AG09309 (cell line): ENCODE measurements around the gene GNAS.

Experiments
- DNase-seq: peaks from one replicate; pipeline ENCODE4 v3.0.0-alpha.2; 2010; ENCODE audit warnings: low read depth
- H3K4me3 ChIP-seq: 2 replicates; pipeline ENCODE4 v1.5.1; 2011; ENCODE audit warnings: mild to moderate bottlenecking, low read depth, low read length, moderate library complexity; ENCODE audit not compliant: control insufficient read depth
- TF ChIP-seq, protein P1 (sequence below): IDR thresholded peaks from 2 replicates; pipeline ENCODE4 v1.5.1; 2011; ENCODE audit warnings: mild to moderate bottlenecking, low read depth, low read length, inconsistent platforms; ENCODE audit not compliant: insufficient read depth, control insufficient read depth; ENCODE audit errors: missing control alignments

The GNAS gene

GRCh38 chr20:58893355-58894120 is 41.0 kb downstream of the GNAS start:
- peak overlapping the region; percentile 94 for H3K4me3 ChIP-seq
- no peak for DNase-seq
- TF ChIP-seq, protein P1, sequence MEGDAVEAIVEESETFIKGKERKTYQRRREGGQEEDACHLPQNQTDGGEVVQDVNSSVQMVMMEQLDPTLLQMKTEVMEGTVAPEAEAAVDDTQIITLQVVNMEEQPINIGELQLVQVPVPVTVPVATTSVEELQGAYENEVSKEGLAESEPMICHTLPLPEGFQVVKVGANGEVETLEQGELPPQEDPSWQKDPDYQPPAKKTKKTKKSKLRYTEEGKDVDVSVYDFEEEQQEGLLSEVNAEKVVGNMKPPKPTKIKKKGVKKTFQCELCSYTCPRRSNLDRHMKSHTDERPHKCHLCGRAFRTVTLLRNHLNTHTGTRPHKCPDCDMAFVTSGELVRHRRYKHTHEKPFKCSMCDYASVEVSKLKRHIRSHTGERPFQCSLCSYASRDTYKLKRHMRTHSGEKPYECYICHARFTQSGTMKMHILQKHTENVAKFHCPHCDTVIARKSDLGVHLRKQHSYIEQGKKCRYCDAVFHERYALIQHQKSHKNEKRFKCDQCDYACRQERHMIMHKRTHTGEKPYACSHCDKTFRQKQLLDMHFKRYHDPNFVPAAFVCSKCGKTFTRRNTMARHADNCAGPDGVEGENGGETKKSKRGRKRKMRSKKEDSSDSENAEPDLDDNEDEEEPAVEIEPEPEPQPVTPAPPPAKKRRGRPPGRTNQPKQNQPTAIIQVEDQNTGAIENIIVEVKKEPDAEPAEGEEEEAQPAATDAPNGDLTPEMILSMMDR: no peak

GRCh38 chr20:58894652-58895447 is 42.3 kb downstream of the GNAS start:
- TF ChIP-seq, protein P1: no peak
- DNase-seq: no peak
- peak overlapping the region; percentile 12 for H3K4me3 ChIP-seq

GRCh38 chr20:58895448-58896180 is 43.1 kb downstream of the GNAS start:
- TF ChIP-seq, protein P1: no peak
- H3K4me3 ChIP-seq: peak overlapping the region; percentile 12
- DNase-seq: no peak

GRCh38 chr20:58896820-58897219 is 44.3 kb downstream of the GNAS start:
- no peak for DNase-seq
- H3K4me3 ChIP-seq: no peak overlapping the region
- TF ChIP-seq, protein P1: no peak

DNA sequence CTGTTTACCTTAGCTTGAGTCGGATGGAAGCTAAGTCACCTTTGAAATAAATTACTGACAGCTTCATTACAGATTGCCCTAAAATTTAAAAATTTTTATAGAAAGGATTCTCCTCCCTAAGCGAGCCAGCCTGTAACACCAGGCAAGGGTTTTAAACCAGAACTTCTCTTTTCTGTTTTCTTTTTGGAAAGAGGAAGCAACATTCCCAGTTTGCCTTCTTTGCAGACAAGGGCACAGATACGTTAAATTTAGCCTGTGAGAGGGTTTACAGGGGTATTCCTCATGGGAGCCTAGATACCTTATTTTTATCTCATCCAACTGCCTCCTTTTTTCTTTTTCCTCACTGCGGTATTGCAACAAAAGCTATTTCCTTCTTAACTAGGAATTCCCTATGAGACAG is 45.0 kb downstream of the GNAS start:
- H3K4me3 ChIP-seq: no peak overlapping the region
- TF ChIP-seq, protein P1: no peak
- DNase-seq: no peak

DNA sequence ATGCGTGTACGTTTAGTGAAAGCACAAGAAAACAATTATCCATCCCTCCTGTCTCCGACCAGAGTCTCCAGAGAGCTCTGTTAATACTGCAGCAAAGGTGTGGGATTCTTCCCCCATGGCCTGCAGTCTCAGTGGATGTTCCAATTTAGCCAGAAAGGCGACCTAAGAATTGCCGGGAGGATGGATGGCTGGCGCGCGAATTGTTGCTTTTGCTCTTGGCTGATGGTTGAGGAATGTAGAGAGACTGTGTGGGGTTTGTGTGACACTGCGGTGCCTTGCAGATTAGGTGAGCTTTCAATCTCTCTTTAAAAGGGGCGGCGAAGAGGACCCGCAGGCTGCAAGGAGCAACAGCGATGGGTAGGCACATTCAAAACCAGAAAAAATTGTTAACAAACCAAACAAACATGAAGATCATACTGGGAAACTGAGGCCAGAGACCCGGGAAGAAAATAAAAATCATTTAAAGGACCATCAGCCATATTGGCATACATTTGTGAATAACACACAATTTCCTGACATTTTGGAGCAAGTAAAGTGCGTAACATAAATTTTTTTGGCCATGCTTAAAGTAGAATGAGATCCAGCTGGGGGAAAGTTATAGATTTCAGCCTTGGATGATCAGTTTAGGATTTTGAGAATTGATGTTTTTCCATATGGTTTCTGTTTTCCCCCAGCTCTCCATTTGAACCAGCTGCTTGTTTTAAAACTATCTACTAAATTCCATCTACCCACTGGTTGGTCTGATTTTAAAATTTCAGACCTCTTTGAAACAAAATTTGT is 46.3 kb downstream of the GNAS start:
- TF ChIP-seq, protein P1: no peak
- no peak for DNase-seq
- no peak overlapping the region for H3K4me3 ChIP-seq
